OCI-LY3 (cell line): ENCODE data around the gene CISD2.

Source experiments
- EZH2phosphoT487 ChIP-seq: fragments of 200-600 bp; shearing (Covaris generic); IDR thresholded peaks from 2 replicates; pipeline ENCODE4 v1.6.1; 2018; ENCODE audit warnings: antibody characterized with exemption, mixed run types, low read depth
- TF ChIP-seq, protein P1 (sequence below): fragments of 200-600, 300-600 bp; sonication (generic); IDR thresholded peaks from 2 replicates; pipeline ENCODE4 v1.5.1; 2014; ENCODE audit warnings: antibody characterized with exemption, low read length, low read depth

DNA sequence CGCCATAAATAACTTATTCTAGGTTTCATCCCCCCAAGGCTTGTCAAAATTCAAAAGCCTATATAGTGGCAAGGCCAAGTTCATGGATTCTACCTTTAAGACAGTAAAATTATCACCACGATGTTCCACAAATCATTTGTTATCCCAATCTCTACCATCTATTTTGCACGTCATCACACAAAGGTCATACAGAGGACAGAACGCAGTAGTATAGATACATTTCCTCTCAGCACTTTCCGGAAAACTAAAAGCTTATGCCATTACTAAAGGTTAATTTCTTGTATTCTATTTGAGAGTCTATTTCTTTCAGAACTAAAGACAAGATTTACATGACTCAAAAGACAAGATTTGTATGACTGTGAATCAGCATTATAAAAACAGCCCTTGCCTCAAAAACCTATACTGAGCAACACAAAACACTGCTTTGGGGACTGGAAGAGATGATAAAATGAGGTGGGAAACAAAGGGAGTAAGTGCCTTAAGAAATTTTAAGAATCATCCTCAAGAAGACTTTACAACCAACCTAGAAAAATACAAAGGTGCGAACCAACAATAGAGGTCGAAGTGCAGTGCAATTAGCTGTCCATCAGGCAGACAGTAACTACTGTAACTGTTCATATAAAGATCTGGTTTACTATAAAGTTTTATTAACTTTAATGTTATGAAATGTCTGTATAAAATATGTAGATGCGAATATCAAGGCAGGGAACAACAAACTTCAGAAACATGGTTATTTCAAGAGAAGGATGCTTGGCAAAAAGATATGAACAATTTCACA lies 49.0 kb upstream of the CISD2 start:
- TF ChIP-seq, protein P1, sequence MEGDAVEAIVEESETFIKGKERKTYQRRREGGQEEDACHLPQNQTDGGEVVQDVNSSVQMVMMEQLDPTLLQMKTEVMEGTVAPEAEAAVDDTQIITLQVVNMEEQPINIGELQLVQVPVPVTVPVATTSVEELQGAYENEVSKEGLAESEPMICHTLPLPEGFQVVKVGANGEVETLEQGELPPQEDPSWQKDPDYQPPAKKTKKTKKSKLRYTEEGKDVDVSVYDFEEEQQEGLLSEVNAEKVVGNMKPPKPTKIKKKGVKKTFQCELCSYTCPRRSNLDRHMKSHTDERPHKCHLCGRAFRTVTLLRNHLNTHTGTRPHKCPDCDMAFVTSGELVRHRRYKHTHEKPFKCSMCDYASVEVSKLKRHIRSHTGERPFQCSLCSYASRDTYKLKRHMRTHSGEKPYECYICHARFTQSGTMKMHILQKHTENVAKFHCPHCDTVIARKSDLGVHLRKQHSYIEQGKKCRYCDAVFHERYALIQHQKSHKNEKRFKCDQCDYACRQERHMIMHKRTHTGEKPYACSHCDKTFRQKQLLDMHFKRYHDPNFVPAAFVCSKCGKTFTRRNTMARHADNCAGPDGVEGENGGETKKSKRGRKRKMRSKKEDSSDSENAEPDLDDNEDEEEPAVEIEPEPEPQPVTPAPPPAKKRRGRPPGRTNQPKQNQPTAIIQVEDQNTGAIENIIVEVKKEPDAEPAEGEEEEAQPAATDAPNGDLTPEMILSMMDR: no peak
- TF ChIP-seq EZH2phosphoT487: no peak
